ENCODE measurements around the gene ZNF778.

DNA sequence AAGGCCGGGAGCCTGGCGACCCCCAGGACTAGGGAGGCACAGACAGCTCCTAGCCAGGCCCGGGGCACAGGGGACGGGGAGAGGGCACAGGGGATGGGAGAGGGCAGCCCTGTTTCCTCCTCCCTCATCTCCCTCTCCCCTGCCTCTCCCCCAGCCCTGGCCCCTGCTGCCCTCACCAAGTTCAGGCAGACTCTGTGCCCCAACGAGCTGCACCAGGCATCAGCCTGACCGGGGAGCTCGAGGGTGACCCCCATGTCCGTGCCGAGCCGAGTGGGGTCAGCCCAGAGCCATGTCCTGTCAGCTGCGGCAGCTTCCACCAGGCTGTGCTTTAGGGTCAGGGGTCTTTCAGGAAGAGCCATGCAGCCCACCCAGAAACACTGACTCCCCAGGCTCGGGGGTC is 40.0 kb upstream of the ZNF778 start:
- TF ChIP-seq, protein P1, sequence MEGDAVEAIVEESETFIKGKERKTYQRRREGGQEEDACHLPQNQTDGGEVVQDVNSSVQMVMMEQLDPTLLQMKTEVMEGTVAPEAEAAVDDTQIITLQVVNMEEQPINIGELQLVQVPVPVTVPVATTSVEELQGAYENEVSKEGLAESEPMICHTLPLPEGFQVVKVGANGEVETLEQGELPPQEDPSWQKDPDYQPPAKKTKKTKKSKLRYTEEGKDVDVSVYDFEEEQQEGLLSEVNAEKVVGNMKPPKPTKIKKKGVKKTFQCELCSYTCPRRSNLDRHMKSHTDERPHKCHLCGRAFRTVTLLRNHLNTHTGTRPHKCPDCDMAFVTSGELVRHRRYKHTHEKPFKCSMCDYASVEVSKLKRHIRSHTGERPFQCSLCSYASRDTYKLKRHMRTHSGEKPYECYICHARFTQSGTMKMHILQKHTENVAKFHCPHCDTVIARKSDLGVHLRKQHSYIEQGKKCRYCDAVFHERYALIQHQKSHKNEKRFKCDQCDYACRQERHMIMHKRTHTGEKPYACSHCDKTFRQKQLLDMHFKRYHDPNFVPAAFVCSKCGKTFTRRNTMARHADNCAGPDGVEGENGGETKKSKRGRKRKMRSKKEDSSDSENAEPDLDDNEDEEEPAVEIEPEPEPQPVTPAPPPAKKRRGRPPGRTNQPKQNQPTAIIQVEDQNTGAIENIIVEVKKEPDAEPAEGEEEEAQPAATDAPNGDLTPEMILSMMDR (IDR thresholded peaks at IDR 0.05), result no peak
- TF ChIP-seq POLR2A (IDR thresholded peaks at IDR 0.05), result no peak

All from body of pancreas (tissue), 4 donors.